GM18870 (cell line): ENCODE results near the gene APRT.
"Not testable (repeated sequence)": the region's sequence is repeated elsewhere in the genome, so short reads cannot be mapped to it uniquely, and the experiment has no call there.

Source experiments
- ATAC-seq: cut with Tn5 transposase; IDR thresholded peaks from one replicate; pipeline ENCODE4 v1.9.1; 2021; ENCODE audit warnings: moderate library complexity; ENCODE audit not compliant: unreplicated experiment

APRT gene

GRCh38 chr16:88775825-88776224 is 35.9 kb downstream of the APRT start:
- ATAC-seq, result no peak

GRCh38 chr16:88774544-88775393 is 37.0 kb downstream of the APRT start:
- no peak for ATAC-seq

- ATAC-seq, result no peak
These were observed 37.9 kb downstream of the APRT start for GRCh38 chr16:88773812-88774291.

- no peak for ATAC-seq
These were observed 38.6 kb downstream of the APRT start for GRCh38 chr16:88772871-88773811.

GRCh38 chr16:88771781-88772180 is 39.9 kb downstream of the APRT start:
- ATAC-seq, result not testable (repeated sequence)

- no peak for ATAC-seq
These were observed 40.4 kb downstream of the APRT start for GRCh38 chr16:88771294-88771772.

GRCh38 chr16:88770461-88771293 is 41.1 kb downstream of the APRT start:
- no peak for ATAC-seq

- ATAC-seq, result no peak
These were observed 41.9 kb downstream of the APRT start for GRCh38 chr16:88769617-88770460.

- ATAC-seq, result no peak
These were observed 43.5 kb downstream of the APRT start for GRCh38 chr16:88768071-88768783.

GRCh38 chr16:88767546-88768070 is 44.1 kb downstream of the APRT start:
- no peak for ATAC-seq

GRCh38 chr16:88766975-88767374 is 44.8 kb downstream of the APRT start:
- no peak for ATAC-seq

GRCh38 chr16:88764913-88765349 is 46.8 kb downstream of the APRT start:
- ATAC-seq, result no peak

GRCh38 chr16:88764080-88764479 is 47.6 kb downstream of the APRT start:
- no peak for ATAC-seq

- no peak for ATAC-seq
These were observed 48.1 kb downstream of the APRT start for GRCh38 chr16:88763502-88764053.

GRCh38 chr16:88762941-88763340 is 48.8 kb downstream of the APRT start:
- ATAC-seq, result no peak

- no peak for ATAC-seq
These were observed 49.4 kb downstream of the APRT start for GRCh38 chr16:88762258-88762870.

- ATAC-seq, result no peak
These were observed 49.9 kb downstream of the APRT start for GRCh38 chr16:88761830-88762229.

GRCh38 chr16:88761143-88761534 is 50.6 kb downstream of the APRT start:
- no peak for ATAC-seq
